Esophagus (tissue), 2 donors: ENCODE measurements around the gene CNOT3. TPM values are rescaled to one million over a fixed set of nuclear protein-coding genes. Genes with fewer than 3 reads are reported as not detected.
"Not testable (repeated sequence)": the region's sequence is repeated elsewhere in the genome, so short reads cannot be mapped to it uniquely, and the experiment has no call there.

Source experiments
- H3K27ac ChIP-seq, 2 donors: one replicate each; pipeline ENCODE4 v1.5.1; 2013; ENCODE audit warnings: low read depth in 2 of 2, mild to moderate bottlenecking in 2 of 2, inconsistent platforms in 1 of 2, low read length in 1 of 2, moderate library complexity in 1 of 2
- H3K27me3 ChIP-seq, 2 donors: one replicate each; pipeline ENCODE4 v1.6.1; 2013; ENCODE audit warnings: low read length in 2 of 2, control low read depth in 1 of 2, mild to moderate bottlenecking in 1 of 2; ENCODE audit not compliant: insufficient read depth in 2 of 2, control insufficient read depth in 1 of 2
- H3K36me3 ChIP-seq, 2 donors: one replicate each; pipeline ENCODE4 v1.6.1; 2013; ENCODE audit warnings: low read length in 1 of 2; ENCODE audit not compliant: control insufficient read depth in 2 of 2, insufficient read depth in 2 of 2
- H3K4me1 ChIP-seq, 2 donors: one replicate each; pipeline ENCODE4 v1.6.1; 2013; ENCODE audit warnings: low read length in 1 of 2; ENCODE audit not compliant: control insufficient read depth in 2 of 2, insufficient read depth in 2 of 2
- H3K4me3 ChIP-seq, 2 donors: one replicate each; pipeline ENCODE4 v1.5.1; 2013; ENCODE audit warnings: low read length in 2 of 2, mild to moderate bottlenecking in 2 of 2, low read depth in 1 of 2, moderate library complexity in 1 of 2
- H3K9me3 ChIP-seq, 2 donors: one replicate each; pipeline ENCODE4 v1.6.1; 2013; ENCODE audit warnings: mild to moderate bottlenecking in 2 of 2, low read depth in 1 of 2, low read length in 1 of 2, moderate library complexity in 1 of 2; ENCODE audit not compliant: control insufficient read depth in 2 of 2, insufficient read depth in 1 of 2
- WGBS, 2 donors: extraction: QIAGEN DNeasy Blood & Tissue Kit; methylation state at CpG; one replicate each; pipeline ENCODE4 v1.1.7; 2013; 5-methylcytosine and 5-hydroxymethylcytosine counted together
- polyA plus RNA-seq, 2 donors: library from polyadenylated mRNA; stranded (reverse); fragments of 200-250 nt; gene quantifications; one replicate each; pipeline ENCODE4 v1.2.3, GENCODE V29; 2013
- donor health status: healthy with polysubstance abuse.
- donor health status: Bipolar disorder and iron deficiency.

Gene CNOT3
- 10 to 100 TPM; 21.3 to 23.0 TPM for polyA plus RNA-seq

DNA sequence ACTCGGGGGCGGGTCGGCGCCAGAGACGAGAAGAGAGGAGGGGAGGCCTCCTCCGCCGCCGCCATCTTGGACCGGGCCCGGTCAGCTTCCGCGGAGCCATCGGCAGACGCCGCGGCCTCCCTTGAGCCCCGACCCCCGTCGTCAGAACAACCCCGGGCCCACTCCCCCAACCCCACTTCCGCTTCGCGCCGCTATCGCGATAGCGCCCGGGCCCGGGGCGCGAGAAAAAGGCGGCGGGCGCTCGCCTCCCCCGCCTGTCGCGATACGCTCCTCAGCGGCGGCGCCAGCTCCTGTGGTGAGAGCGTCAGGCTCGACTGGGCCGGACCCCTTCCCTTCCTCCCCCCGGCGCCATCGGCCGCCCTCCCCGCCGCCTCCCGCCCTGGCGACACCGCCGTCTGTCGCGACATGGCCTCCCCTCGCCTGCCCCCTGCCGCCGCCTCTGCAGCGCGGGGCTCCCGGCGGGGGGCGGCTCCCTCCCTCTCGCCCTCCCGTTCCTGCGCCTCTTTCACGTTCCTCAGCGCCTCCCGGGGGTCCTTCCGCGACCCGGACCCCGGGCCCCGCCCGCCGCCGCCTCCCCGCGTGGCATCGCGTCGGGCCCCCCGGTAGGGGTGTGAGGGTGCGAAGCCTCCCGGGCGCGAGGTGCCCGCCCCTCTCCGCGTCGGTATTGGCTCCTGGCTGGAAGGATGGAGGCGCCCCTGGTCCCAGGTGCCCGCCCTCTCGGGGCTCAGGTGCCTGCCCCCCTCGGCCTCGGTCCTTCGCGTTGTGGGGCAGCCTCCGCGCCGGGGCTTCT, at the start of gene CNOT3:
TSS of gene CNOT3 (plus strand) at position 64 of the 790 bp plus-strand sequence. CDS start 5,217 bp downstream, outside the sequence.
- Histone ChIP-seq H3K4me3 (peak within 1 kb of the TSS; percentile 89 to 92), H3K27ac (peak within 1 kb of the TSS; percentile 92 to 93), H3K27me3 (no peaks in the 10 kb centered on the region), H3K4me1 (peaks cover 4 to 24% of the 10 kb centered on the region in 2 donors), H3K36me3 (peaks cover 8 to 14% of the 10 kb centered on the region in 2 donors), H3K9me3 (no peaks in the 10 kb centered on the region)
- WGBS, 2 donors = 0 to 1% methylated on average over 74 to 103 of the region's 103 CpGs

DNA sequence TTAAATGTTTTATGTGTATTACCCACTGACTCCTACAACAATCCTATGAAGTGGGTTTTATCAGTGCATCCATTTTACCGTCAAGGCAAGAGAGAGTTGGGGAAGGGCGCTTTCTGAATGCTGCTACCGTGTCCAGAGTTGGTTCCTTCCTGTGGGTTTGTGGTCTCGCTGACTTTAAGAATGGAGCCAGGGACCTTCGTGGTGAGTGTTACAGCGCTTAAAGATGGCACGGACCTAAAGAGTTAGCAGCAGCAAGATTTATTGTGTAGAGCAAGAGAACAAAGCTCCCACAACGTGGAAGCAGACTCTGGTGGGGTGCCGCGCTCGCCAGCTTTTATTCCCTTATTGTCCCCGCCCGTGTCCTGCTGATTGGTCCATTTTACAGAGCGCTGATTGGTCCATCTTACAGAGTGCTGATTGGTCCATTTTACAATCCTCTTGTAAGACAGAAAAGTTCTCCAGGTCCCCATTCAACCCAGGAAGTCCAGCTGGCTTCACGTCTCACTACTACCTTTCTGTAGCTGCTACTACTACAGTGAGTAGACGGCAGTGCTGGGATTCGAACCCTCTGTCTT, 43.0 kb upstream of the CNOT3 start:
- 82 to 84% methylated on average over 17 of the region's 17 CpGs for WGBS, 2 donors
- H3K4me3 ChIP-seq = no peak overlapping the region
- peaks cover 0 to 6% of the 10 kb centered on the region in 2 donors for H3K4me1 ChIP-seq
- no peaks in the 10 kb centered on the region for H3K36me3 ChIP-seq
- no peaks in the 10 kb centered on the region for H3K9me3 ChIP-seq
- no peaks in the 10 kb centered on the region for H3K27me3 ChIP-seq
- H3K27ac ChIP-seq = no peak overlapping the region

DNA sequence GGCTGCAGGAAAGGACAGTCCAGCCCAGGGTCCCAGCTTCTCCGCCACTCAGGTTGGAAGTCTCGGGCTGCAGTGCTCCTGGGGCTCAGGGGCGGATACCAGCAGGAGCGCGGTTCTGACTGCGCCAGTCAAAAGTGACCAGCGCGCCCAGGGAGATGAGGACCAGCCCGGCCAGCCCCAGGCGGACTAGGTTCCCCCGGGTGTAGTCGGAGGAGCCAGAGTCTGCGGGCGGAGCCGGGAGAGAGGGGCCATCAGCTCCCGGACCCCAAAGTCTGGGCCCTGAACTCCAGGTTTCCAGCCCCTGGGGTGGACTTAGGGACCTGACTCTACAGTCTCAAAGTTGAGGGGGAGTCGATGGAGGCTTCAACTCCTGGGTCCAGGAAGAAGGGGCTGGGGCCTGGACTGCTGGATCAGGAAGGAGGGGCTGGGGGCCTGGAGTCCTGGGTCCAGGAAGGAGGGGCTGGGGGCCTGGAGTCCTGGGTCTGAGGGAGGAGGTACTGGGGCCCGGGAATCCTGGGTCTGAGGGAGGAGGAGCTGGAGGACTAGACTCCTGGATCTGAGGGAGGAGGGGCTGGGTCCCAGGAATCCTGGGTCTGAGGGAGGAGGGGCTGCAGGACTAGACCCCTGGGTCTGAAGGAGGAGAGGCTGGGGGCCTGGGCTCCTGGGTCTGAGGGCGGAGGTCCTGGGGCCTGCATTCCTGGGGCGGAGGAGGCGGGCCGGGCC, 42.3 kb upstream of the CNOT3 start:
- no peak overlapping the region for H3K27ac ChIP-seq
- H3K4me3 ChIP-seq = peak overlapping the region; percentile 27 to 46
- 73 to 74% methylated on average over 22 of the region's 22 CpGs for WGBS, 2 donors
- peaks cover 0 to 6% of the 10 kb centered on the region in 2 donors for H3K4me1 ChIP-seq
- no peaks in the 10 kb centered on the region for H3K9me3 ChIP-seq
- no peaks in the 10 kb centered on the region for H3K36me3 ChIP-seq
- no peaks in the 10 kb centered on the region for H3K27me3 ChIP-seq

DNA sequence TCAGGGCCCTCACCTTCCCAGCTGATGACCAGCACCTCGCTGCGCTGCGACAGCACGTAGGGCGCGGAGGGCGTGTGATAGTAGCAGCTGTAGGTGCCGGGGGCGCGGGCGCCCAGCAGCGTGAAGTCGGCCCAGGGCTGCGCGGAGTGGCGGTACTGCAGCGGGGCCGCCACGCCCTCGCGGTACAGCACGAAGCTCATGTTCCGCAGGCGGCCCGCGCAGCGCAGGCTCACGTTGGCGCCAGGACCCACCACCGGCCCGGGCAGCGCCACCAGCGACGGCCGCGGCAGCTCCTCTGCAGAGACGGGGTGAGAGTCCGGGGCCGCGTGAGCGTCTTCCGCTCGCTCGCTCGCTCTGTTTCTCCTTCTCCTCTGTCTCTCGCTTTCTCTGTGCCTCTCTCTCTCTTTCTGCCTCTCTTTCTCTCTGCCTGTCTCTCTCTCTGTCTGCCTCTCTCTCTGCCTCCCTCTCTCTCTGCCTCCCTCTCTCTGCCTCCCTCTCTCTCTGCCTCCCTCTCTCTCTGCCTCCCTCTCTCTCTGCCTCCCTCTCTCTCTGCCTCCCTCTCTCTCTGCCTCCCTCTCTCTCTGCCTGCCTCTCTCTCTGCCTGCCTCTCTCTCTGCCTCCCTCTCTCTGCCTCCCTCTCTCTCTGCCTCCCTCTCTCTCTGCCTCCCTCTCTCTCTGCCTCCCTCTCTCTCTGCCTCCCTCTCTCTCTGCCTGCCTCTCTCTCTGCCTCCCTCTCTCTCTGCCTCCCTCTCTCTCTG, 41.5 kb upstream of the CNOT3 start:
- H3K36me3 ChIP-seq, H3K27me3 ChIP-seq, H3K4me1 ChIP-seq, H3K9me3 ChIP-seq, H3K27ac ChIP-seq: not testable (repeated sequence)
- H3K4me3 ChIP-seq = peak overlapping the region; percentile 41 to 46
- 0 to 1% methylated on average over 18 to 46 of the region's 46 CpGs for WGBS, 2 donors

DNA sequence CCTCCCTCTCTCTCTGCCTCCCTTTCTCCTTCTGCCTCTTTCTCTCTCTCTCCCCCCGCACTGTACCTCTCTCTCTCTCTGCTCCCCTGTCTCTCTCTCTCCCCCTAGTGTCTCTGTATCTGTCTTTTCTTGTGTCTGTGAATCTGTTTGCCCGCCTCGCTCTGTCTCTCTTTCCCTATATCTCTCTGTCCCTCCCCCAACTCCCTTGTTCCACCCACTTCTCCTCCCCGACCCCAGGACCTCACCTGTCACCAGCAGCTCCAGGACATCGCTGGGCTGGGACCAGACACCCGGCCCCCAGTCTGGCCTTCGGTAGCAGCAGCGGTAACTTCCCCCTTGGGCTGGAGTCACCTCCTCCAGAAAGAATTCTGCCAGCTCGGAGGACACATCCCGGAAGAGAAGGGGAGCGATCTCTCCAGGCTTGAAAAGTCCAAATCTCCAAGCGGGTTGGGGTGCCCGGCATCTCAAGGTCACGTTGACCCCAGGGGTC, 40.9 kb upstream of the CNOT3 start:
- Histone ChIP-seq H3K4me1 (peaks cover 0 to 6% of the 10 kb centered on the region in 2 donors), H3K4me3 (peak overlapping the region; percentile 35 to 41), H3K9me3 (no peaks in the 10 kb centered on the region), H3K36me3 (no peaks in the 10 kb centered on the region), H3K27me3 (no peaks in the 10 kb centered on the region), H3K27ac (peak overlapping the region in 1 of 2 donors; percentile 47)
- 11% methylated on average over 14 of the region's 14 CpGs for WGBS, 2 donors

DNA sequence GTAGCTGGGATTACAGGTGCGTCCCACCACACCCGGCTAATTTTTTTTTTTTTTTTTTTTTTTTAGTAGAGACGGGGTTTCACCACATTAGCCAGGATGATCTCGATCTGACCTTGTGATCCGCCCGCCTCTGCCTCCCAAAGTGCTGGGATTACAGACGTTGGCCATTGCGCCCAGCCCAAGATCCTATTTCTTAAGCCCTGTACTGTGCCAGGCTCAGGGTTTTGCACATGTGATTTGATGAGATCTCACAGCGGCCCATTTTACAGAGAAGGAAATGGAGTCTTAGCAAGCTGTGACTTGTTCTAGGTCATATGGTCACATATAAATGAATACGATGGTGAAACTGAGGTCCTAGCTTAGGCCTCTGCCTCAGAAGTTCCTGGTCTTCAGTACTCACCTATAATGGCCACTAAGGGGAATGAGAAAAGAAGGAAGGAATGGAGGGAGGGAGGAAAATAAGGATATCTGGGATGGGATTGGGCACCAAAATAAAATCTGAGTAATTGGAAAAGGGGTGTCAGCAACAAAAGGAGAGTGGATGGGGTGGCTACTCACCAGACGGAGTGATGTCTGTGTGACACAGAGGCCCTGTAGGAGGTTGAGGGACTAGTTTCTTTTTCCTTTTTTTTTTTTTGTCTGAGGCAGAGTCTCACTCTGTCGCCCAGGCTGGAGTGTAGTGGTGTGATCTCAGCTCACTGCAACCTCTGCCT, 38.2 kb upstream of the CNOT3 start:
- 87 to 90% methylated on average over 11 to 12 of the region's 12 CpGs for WGBS, 2 donors
- Histone ChIP-seq H3K4me3 (no peak overlapping the region), H3K27me3 (no peaks in the 10 kb centered on the region), H3K9me3 (no peaks in the 10 kb centered on the region), H3K4me1 (peaks cover 0 to 6% of the 10 kb centered on the region in 2 donors), H3K36me3 (no peaks in the 10 kb centered on the region), H3K27ac (no peak overlapping the region)

DNA sequence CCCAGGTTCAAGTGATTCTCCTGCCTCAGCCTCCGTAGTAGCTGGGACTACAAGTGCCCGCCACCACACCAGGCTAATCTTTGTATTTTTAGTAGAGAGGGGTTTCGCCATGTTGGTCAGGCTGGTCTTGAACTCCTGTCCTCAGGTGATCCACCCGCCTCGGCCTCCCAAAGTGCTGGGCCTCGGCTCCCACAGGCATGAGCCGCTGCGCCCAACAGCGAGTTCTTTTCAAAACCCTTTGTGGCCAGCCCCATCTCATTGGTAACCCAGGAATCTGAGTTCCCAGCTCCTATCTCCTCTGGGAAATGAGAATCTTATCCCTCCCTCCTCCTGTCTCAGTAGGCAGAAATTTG, 37.7 kb upstream of the CNOT3 start:
- not testable (repeated sequence) for H3K27me3 ChIP-seq, H3K27ac ChIP-seq, H3K9me3 ChIP-seq, H3K4me3 ChIP-seq, H3K36me3 ChIP-seq, H3K4me1 ChIP-seq
- 75 to 79% methylated on average over 9 of the region's 9 CpGs for WGBS, 2 donors

DNA sequence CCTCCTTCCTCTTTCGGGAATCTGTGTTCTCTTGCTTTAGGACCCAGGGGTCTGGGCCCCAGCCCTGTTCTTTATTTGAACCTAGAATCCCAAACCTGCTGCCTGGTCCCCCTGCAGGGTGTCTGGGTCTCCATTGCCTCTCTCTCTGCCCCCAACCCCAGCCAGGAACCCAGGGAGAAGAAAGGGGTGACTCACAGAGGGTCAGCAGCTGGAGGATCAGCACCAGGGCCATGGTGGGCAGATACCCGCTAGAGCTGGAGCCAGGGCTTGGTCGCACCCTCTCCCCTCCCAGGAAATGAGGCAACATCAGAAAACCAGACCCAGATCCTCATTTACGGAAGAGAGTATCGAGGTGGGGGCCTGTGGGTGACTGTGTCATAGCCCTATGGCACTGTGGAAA, 37.0 kb upstream of the CNOT3 start, which contains the start of gene OSCAR:
TSS of gene OSCAR (minus strand) at position 243 of the 400 bp plus-strand sequence. CDS start at position 232, 11 bp downstream.
- Histone ChIP-seq H3K36me3 (peaks cover 0 to 2% of the 10 kb centered on the region in 2 donors), H3K27me3 (no peaks in the 10 kb centered on the region), H3K27ac (no peak within 1 kb of the TSS), H3K4me3 (no peak within 1 kb of the TSS), H3K4me1 (peaks cover 0 to 5% of the 10 kb centered on the region in 2 donors), H3K9me3 (no peaks in the 10 kb centered on the region)
- 58 to 59% methylated on average over 5 of the region's 5 CpGs for WGBS, 2 donors
